HepG2 (cell line): ENCODE measurements around the gene MRPL38. TPM values are rescaled to one million over a fixed set of nuclear protein-coding genes. Genes with fewer than 3 reads are reported as not detected.

ENCODE experiments used
- DPF2 ChIP-seq: sonication (generic); formaldehyde crosslinking; IDR thresholded peaks from 2 replicates; pipeline ENCODE4 v1.4.0; 2020; ENCODE audit warnings: mild to moderate bottlenecking, low read depth, missing genetic modification reagents, borderline replicate concordance
- EP300 ChIP-seq, 3 experiments: sonication (generic) in 1 of 3; formaldehyde crosslinking in 1 of 3; IDR thresholded peaks; 2 replicates each; pipeline versions ENCODE4 v1.5.1 to v1.6.1; 2011 to 2020; ENCODE audit warnings: low read depth in 2 of 3, low read length in 2 of 3, borderline replicate concordance in 1 of 3, improper control_type of control experiment in 1 of 3, mild to moderate bottlenecking in 1 of 3, missing genetic modification reagents in 1 of 3, moderate library complexity in 1 of 3
- FOSL1 ChIP-seq: sonication (generic); formaldehyde crosslinking; IDR thresholded peaks from 2 replicates; pipeline ENCODE4 v1.9.0; 2021; ENCODE audit warnings: missing genetic modification reagents, borderline replicate concordance
- GATAD2A ChIP-seq: IDR thresholded peaks from 2 replicates; pipeline ENCODE4 v1.6.1; 2016
- KDM5A ChIP-seq: fragments of 200-600 bp; sonication (generic); IDR thresholded peaks from 2 replicates; pipeline ENCODE4 v1.7.0; 2018; ENCODE audit warnings: antibody characterized with exemption, mild to moderate bottlenecking, low read length, borderline replicate concordance
- NBN ChIP-seq: fragments of 450-650 bp; conservative IDR thresholded peaks from 2 replicates; pipeline ENCODE4 v1.6.1; 2017
- PCBP2 ChIP-seq: fragments of 200-400 bp; formaldehyde crosslinking; optimal IDR thresholded peaks from 2 replicates; pipeline ENCODE3; 2018; ENCODE audit warnings: low read length, low read depth; ENCODE audit not compliant: poor library complexity, severe bottlenecking
- RFX1 ChIP-seq: fragments of 450-650 bp; IDR thresholded peaks from 2 replicates; pipeline ENCODE4 v1.6.1; 2017
- SP5 ChIP-seq: IDR thresholded peaks from 2 replicates; pipeline ENCODE4 v1.6.1; 2016; ENCODE audit warnings: low read depth, borderline replicate concordance
- SRY ChIP-seq: sonication (generic); formaldehyde crosslinking; IDR thresholded peaks from 2 replicates; pipeline ENCODE4 v1.8.0; 2022; ENCODE audit warnings: mild to moderate bottlenecking, missing genetic modification reagents
- ZKSCAN1 ChIP-seq: fragments of 150-350 bp; IDR thresholded peaks from 2 replicates; pipeline ENCODE4 v1.6.1; 2014; ENCODE audit warnings: low read length
- ZNF329 ChIP-seq: sonication (generic); formaldehyde crosslinking; IDR thresholded peaks from 2 replicates; pipeline ENCODE4 v1.9.0; 2021; ENCODE audit warnings: low read depth, mild to moderate bottlenecking, missing genetic modification reagents
- ZNF460 ChIP-seq: sonication (generic); formaldehyde crosslinking; IDR thresholded peaks from 2 replicates; pipeline ENCODE4 v1.5.1; 2020; ENCODE audit warnings: missing genetic modification reagents, mild to moderate bottlenecking, borderline replicate concordance
- ZNF772 ChIP-seq: sonication (generic); formaldehyde crosslinking; IDR thresholded peaks from 2 replicates; pipeline ENCODE4 v1.5.0; 2020; ENCODE audit warnings: mild to moderate bottlenecking, missing genetic modification reagents
- ZNF782 ChIP-seq: sonication (generic); formaldehyde crosslinking; IDR thresholded peaks from 2 replicates; pipeline ENCODE4 v1.4.0; 2020; ENCODE audit warnings: missing genetic modification reagents, mild to moderate bottlenecking, borderline replicate concordance
- ZNF816 ChIP-seq: sonication (generic); formaldehyde crosslinking; IDR thresholded peaks from 2 replicates; pipeline ENCODE4 v1.8.0; 2022; ENCODE audit warnings: missing genetic modification reagents, mild to moderate bottlenecking, borderline replicate concordance
- polyA plus RNA-seq, 8 experiments: library from polyadenylated mRNA; depleted of rRNA in 3 of 8; stranded (reverse) in 7 of 8; unstranded in 1 of 8; fragments of >200 nt; fragmentation: Illumina TruSeq in 4 of 8; extraction: Trizol in 4 of 8; gene quantifications; 2 replicates each; pipeline versions ENCODE4 v1.2.1 to v1.2.3, GENCODE V29; 2011 to 2016; ENCODE audit warnings: low read depth in 4 of 8, missing spikeins in 1 of 8, mixed read lengths in 1 of 8; ENCODE audit not compliant: insufficient read depth in 1 of 8
- total RNA-seq, 5 experiments: library from RNA; depleted of rRNA; stranded (reverse); fragments of >200 nt; fragmentation: Illumina TruSeq; extraction: Trizol; gene quantifications; 2 replicates each; pipeline ENCODE4 v1.2.3, GENCODE V29; 2016; ENCODE audit warnings: low read depth in 1 of 5
- TF ChIP-seq, protein P1 (sequence below): sonication (generic); formaldehyde crosslinking; IDR thresholded peaks from 2 replicates; pipeline ENCODE4 v1.4.0; 2020; ENCODE audit warnings: missing genetic modification reagents
- TF ChIP-seq, protein P2 (sequence below): sonication (generic); formaldehyde crosslinking; IDR thresholded peaks from 2 replicates; pipeline ENCODE4 v1.8.0; 2022; ENCODE audit warnings: mild to moderate bottlenecking, missing genetic modification reagents, borderline replicate concordance
- TF ChIP-seq, protein P3 (sequence below), 2 experiments: sonication (generic) in 1 of 2; formaldehyde crosslinking in 1 of 2; IDR thresholded peaks; 2 replicates each; pipeline versions ENCODE4 v1.4.0 to v1.6.1; 2018 to 2020; ENCODE audit warnings: missing genetic modification reagents in 2 of 2, borderline replicate concordance in 1 of 2, low read depth in 1 of 2, mild to moderate bottlenecking in 1 of 2, missing biosample characterization in 1 of 2
- TF ChIP-seq, protein P4 (sequence below): sonication (generic); formaldehyde crosslinking; conservative IDR thresholded peaks from 2 replicates; pipeline ENCODE4 v1.4.0; 2020; ENCODE audit warnings: mild to moderate bottlenecking, missing genetic modification reagents, moderate library complexity

The MRPL38 gene
- total and polyA plus RNA-seq, 2 of the 13 experiments (the other 11 are each of a cell fraction or from before 2014, with no cell fraction given): 83.7 to 125 TPM

DNA sequence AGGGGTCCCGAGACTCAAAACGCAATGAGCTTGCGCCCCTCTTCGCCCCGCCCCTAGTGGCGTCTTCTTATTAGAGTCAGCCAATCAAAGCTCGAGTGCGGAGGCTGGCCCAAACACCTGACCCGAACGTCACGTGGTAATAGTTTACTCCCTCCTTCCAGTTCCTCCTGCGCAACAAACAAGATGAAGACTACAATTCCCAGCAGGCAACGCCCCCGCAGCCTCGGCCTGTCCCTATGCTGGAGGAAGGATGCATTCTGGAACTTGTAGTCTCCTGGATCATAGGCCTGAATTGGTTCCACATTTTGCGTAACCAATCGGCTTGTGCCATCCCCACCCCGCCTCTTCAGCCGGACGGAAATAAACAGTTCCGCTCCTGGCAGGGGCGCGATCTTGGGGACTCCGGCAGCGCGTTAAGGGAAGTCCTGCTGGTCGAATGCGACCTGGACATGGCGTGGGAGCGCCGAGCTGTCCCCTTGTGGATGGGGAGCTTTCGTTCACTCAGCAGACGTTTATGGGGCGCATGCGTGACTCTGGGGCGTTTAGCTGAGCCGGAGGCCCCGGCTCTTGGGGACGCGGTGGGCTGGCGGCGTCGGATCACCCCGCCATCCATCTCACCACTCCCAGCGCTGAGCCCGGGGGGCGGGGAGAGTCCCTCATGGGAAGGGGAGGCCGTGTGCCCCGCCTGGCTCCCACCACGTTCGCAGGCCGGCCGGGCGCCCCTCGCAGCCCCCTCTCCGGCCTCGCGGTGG, 49.2 kb downstream of the MRPL38 start, which contains the start of gene WBP2 (continued):
- TF ChIP-seq, protein P1, sequence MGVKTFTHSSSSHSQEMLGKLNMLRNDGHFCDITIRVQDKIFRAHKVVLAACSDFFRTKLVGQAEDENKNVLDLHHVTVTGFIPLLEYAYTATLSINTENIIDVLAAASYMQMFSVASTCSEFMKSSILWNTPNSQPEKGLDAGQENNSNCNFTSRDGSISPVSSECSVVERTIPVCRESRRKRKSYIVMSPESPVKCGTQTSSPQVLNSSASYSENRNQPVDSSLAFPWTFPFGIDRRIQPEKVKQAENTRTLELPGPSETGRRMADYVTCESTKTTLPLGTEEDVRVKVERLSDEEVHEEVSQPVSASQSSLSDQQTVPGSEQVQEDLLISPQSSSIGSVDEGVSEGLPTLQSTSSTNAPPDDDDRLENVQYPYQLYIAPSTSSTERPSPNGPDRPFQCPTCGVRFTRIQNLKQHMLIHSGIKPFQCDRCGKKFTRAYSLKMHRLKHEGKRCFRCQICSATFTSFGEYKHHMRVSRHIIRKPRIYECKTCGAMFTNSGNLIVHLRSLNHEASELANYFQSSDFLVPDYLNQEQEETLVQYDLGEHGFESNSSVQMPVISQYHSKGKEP (CRISPR knock-in tag): no peak; the same call in 1 of the 2 replicates
- TF ChIP-seq ZNF816 (CRISPR knock-in tag) (peak; percentile 90), FOSL1 (CRISPR knock-in tag) (0 out of 2 replicates have a peak, but pooled peaks have one; percentile 34), PCBP2 (no peak), SP5 (CRISPR knock-in tag) (no peak; the same call in 1 of the 2 replicates), ZNF329 (CRISPR knock-in tag) (no peak; the same call in 1 of the 2 replicates), SRY (CRISPR knock-in tag) (peak; percentile 86; the same call in 1 of the 2 replicates), ZNF782 (CRISPR knock-in tag) (peak; percentile 95), RFX1 (no peak), GATAD2A (no peak; the same call in 1 of the 2 replicates), EP300 (IDR thresholded peaks at IDR 0.05; ENCODE audit: low read depth in 2 of 2, low read length in 2 of 2) (peak in 1 of 2 experiments; percentile 63; a peak in 2 of 4 replicates), EP300 (CRISPR knock-in tag; IDR thresholded peaks at IDR 0.05; ENCODE audit: borderline replicate concordance) (peak; percentile 68), KDM5A (peak; percentile 93), NBN (no peak), ZNF460 (CRISPR knock-in tag) (no peak; the same call in 1 of the 2 replicates), DPF2 (CRISPR knock-in tag) (0 out of 2 replicates have a peak, but pooled peaks have one; percentile 34), ZKSCAN1 (no peak), ZNF772 (CRISPR knock-in tag) (peak; percentile 63)
- TF ChIP-seq, protein P2, sequence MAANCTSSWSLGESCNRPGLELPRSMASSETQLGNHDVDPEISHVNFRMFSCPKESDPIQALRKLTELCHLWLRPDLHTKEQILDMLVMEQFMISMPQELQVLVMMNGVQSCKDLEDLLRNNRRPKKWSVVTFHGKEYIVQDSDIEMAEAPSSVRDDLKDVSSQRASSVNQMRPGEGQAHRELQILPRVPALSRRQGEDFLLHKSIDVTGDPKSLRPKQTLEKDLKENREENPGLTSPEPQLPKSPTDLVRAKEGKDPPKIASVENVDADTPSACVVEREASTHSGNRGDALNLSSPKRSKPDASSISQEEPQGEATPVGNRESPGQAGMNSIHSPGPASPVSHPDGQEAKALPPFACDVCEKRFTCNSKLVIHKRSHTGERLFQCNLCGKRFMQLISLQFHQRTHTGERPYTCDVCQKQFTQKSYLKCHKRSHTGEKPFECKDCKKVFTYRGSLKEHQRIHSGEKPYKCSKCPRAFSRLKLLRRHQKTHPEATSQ (CRISPR knock-in tag): peak; percentile 70; the same call in 1 of the 2 replicates
- TF ChIP-seq, protein P3, sequence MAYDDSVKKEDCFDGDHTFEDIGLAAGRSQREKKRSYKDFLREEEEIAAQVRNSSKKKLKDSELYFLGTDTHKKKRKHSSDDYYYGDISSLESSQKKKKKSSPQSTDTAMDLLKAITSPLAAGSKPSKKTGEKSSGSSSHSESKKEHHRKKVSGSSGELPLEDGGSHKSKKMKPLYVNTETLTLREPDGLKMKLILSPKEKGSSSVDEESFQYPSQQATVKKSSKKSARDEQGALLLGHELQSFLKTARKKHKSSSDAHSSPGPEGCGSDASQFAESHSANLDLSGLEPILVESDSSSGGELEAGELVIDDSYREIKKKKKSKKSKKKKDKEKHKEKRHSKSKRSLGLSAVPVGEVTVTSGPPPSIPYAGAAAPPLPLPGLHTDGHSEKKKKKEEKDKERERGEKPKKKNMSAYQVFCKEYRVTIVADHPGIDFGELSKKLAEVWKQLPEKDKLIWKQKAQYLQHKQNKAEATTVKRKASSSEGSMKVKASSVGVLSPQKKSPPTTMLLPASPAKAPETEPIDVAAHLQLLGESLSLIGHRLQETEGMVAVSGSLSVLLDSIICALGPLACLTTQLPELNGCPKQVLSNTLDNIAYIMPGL (CRISPR knock-in tag; IDR thresholded peaks at IDR 0.05; ENCODE audit: borderline replicate concordance in 1 of 2, low read depth in 1 of 2): peak; percentile 86 to 92; a peak in 3 of 4 replicates
- TF ChIP-seq, protein P4, sequence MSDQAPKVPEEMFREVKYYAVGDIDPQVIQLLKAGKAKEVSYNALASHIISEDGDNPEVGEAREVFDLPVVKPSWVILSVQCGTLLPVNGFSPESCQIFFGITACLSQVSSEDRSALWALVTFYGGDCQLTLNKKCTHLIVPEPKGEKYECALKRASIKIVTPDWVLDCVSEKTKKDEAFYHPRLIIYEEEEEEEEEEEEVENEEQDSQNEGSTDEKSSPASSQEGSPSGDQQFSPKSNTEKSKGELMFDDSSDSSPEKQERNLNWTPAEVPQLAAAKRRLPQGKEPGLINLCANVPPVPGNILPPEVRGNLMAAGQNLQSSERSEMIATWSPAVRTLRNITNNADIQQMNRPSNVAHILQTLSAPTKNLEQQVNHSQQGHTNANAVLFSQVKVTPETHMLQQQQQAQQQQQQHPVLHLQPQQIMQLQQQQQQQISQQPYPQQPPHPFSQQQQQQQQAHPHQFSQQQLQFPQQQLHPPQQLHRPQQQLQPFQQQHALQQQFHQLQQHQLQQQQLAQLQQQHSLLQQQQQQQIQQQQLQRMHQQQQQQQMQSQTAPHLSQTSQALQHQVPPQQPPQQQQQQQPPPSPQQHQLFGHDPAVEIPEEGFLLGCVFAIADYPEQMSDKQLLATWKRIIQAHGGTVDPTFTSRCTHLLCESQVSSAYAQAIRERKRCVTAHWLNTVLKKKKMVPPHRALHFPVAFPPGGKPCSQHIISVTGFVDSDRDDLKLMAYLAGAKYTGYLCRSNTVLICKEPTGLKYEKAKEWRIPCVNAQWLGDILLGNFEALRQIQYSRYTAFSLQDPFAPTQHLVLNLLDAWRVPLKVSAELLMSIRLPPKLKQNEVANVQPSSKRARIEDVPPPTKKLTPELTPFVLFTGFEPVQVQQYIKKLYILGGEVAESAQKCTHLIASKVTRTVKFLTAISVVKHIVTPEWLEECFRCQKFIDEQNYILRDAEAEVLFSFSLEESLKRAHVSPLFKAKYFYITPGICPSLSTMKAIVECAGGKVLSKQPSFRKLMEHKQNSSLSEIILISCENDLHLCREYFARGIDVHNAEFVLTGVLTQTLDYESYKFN: peak; percentile 83
